DLD1 (cell line): ENCODE measurements around the gene CFAP46.

ENCODE experiments used
- in situ Hi-C: cut with HindIII; loops from 2 replicates; pipeline ENCODE4 v1.10.0; 2017; ENCODE audit warnings: low sequenced_read_pairs

Gene CFAP46

GRCh38 chr10:132920101-132920925, 22.1 kb downstream of the CFAP46 start:
- in situ Hi-C loops, result no loop called here

GRCh38 chr10:132919374-132920100, 22.8 kb downstream of the CFAP46 start:
- in situ Hi-C loops, result no loop called here

- in situ Hi-C loops, result no loop called here
Observed at GRCh38 chr10:132918617-132919373, 23.6 kb downstream of the CFAP46 start.

GRCh38 chr10:132918264-132918616, 24.1 kb downstream of the CFAP46 start:
- in situ Hi-C loops, result no loop called here

GRCh38 chr10:132916956-132917666, 25.3 kb downstream of the CFAP46 start:
- in situ Hi-C loops, result no loop called here

GRCh38 chr10:132916421-132916841, 25.9 kb downstream of the CFAP46 start:
- in situ Hi-C loops, result no loop called here

- in situ Hi-C loops, result no loop called here
Observed at GRCh38 chr10:132915411-132915810, 27.0 kb downstream of the CFAP46 start.

GRCh38 chr10:132914732-132915131, 27.6 kb downstream of the CFAP46 start:
- in situ Hi-C loops, result no loop called here

GRCh38 chr10:132913559-132914115, 28.7 kb downstream of the CFAP46 start:
- in situ Hi-C loops, result no loop called here

GRCh38 chr10:132912713-132913558, 29.4 kb downstream of the CFAP46 start:
- in situ Hi-C loops, result no loop called here

- in situ Hi-C loops, result no loop called here
Observed at GRCh38 chr10:132912225-132912712, 30.1 kb downstream of the CFAP46 start.

GRCh38 chr10:132911786-132912097, 30.6 kb downstream of the CFAP46 start:
- in situ Hi-C loops, result no loop called here

GRCh38 chr10:132910901-132911785, 31.2 kb downstream of the CFAP46 start:
- in situ Hi-C loops, result no loop called here

- in situ Hi-C loops, result no loop called here
Observed at GRCh38 chr10:132910186-132910880, 32.0 kb downstream of the CFAP46 start.

GRCh38 chr10:132909491-132910071, 32.8 kb downstream of the CFAP46 start:
- in situ Hi-C loops, result no loop called here

GRCh38 chr10:132908621-132909295, 33.6 kb downstream of the CFAP46 start:
- in situ Hi-C loops, result no loop called here
